HT-29 (cell line): ENCODE data around the gene TOMM22. TPM values are rescaled to one million over a fixed set of nuclear protein-coding genes. Genes with fewer than 3 reads are reported as not detected.

Experiments used
- DNase-seq: peaks from one replicate; pipeline ENCODE4 v3.0.0-alpha.2; 2015; ENCODE audit warnings: low spot score
- total RNA-seq: library from RNA; depleted of rRNA; stranded (reverse); fragments of >200 nt; shearing (Covaris generic); gene quantifications from 2 replicates; pipeline ENCODE4 v1.2.3, GENCODE V29; 2014; rRNA removed

Gene TOMM22
- total RNA-seq, 1 experiment from 2014 or later, result 46.5 TPM

GRCh38 chr22:38733724-38734381 lies 52.1 kb downstream of the TOMM22 start:
- peak; percentile 41 for DNase-seq

- DNase-seq, result no peak
Observed at GRCh38 chr22:38734421-38735100, 52.8 kb downstream of the TOMM22 start.

Other genes starting within 250 kb of the TOMM22 start
- gene KCNJ4, start 226.8 kb upstream of the TOMM22 start, total RNA-seq, result 0.08 TPM in 1 of 2 replicates, not detected in the other
- 20.0 and 31.4 TPM in 2 replicates for gene KDELR3, start 213.9 kb upstream of the TOMM22 start, total RNA-seq
- 630 and 723 TPM in 2 replicates for gene DDX17, start 175.6 kb upstream of the TOMM22 start, total RNA-seq
- gene DMC1, start 111.8 kb upstream of the TOMM22 start, total RNA-seq, result not detected in 2 replicates
- 1.5 and 2.7 TPM in 2 replicates for gene FAM227A, start 25.6 kb upstream of the TOMM22 start, total RNA-seq
- gene CBY1, start 25.3 kb upstream of the TOMM22 start, total RNA-seq, result 7.3 and 10.5 TPM in 2 replicates
- gene JOSD1, start 19.0 kb downstream of the TOMM22 start, total RNA-seq, result 60.5 and 79.2 TPM in 2 replicates
- 53.8 and 54.9 TPM in 2 replicates for gene GTPBP1, start 24.0 kb downstream of the TOMM22 start, total RNA-seq
- gene SUN2, start 74.0 kb downstream of the TOMM22 start, total RNA-seq, result 101 and 110 TPM in 2 replicates
- 11.3 and 14.4 TPM in 2 replicates for gene DNAL4, start 112.2 kb downstream of the TOMM22 start, total RNA-seq
- gene NPTXR, start 162.1 kb downstream of the TOMM22 start, total RNA-seq, result 0.03 and 0.70 TPM in 2 replicates
- 10.8 and 12.3 TPM in 2 replicates for gene CBX6, start 190.3 kb downstream of the TOMM22 start, total RNA-seq